Germinal center (tissue), 1 donor: ENCODE measurements around the gene EPHB1.
"Not testable (repeated sequence)": the region's sequence is repeated elsewhere in the genome, so short reads cannot be mapped to it uniquely, and the experiment has no call there.

Experiments
- DNase-seq: peaks from one replicate; pipeline ENCODE4 v3.0.0; 2012; ENCODE audit warnings: mixed read lengths, low spot score

EPHB1 gene

DNA sequence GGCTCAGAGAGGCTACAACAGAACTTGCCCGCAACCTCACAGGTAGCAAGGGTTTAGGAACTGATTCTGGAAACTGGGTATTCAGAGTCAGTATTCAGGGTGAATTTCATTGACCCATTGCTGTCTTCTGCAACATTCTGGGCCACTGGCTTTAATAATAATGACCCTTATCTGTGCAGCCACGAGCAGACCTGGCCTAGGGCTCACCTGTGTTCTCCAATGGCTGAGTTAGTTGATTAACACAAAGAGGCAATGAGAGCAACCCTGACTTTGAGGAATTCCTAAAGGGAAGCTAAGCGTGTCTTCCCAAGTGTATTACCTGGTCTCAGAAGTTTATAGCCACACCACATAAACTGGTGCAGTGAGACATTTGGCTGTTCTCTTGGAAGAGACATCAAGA is 289.9 kb downstream of the EPHB1 start:
- DNase-seq, result no peak

DNA sequence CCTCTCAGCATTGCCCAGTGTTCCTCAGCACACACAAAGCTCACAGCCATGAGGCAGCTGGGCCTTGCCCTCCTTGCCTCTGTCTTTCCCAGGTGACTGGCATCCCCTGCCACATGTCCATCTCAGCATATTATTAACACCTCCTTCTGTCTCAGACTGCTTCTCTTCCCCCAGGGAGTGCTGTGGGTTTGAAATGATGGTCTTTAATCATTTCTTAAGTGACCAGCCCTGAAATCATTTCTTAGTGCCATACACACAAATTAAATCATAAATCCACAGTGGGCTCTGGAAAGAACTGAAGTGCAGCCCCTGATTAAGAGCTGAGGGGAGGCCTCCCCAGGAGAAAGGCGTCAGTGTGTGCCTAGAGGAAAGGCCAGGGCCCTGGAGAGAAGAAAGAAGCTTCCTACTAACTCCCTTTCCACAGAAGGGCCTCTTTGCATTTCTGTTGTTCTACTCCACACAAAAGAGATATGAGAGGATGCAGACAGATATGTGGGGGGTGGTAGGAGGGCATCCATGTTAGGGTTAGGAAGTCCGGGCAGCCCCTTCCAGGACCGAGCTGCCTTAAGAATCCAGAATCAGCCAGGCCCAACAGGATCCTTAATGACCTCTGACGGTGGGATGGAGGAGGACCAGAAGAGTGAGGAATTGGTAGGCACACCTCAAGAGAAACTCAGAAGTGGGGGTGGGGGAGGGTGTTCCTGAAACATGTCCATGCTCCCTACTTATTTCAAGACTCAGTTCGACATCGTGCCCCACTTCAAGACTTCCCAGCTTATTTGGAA is 290.8 kb downstream of the EPHB1 start:
- no peak for DNase-seq

DNA sequence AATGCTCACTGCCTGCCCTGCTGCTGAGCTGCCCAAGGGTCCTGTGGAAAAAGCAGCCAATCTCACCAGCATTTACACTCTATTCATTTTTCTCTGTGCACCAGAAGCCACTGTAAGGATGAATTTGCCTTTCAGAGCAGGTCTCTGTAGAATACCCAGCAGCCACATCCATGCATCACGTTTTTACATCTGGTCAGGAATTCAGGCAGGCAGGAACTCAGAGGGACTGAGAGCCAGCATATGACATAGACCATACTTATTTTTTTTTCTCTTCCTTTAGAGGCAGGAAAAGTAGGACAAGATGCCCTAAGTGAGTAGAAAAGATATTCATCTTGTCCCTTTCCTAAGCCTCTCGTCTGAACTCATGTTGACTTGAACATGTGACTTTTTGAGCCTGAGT is 292.7 kb downstream of the EPHB1 start:
- DNase-seq, result no peak

DNA sequence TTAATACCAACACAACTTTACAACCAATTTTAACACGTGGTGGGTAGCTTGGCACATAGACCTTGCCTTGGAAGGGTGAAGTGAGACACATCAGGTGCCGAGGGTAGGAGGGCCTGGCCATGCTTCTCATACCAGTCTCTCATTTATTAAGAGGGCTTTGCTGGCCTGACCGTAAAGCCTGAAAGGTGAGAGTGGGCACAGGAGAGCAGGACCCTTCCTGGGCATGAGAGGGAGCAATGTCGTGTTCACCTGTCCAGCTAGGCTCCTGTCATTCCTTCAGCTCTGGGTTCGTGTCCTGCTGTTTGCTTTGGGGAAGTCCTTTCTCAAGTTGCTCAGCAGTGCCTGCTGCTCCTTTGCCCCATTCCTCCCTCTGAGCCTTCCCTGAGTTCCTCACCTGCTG is 294.4 kb downstream of the EPHB1 start:
- DNase-seq, result no peak

DNA sequence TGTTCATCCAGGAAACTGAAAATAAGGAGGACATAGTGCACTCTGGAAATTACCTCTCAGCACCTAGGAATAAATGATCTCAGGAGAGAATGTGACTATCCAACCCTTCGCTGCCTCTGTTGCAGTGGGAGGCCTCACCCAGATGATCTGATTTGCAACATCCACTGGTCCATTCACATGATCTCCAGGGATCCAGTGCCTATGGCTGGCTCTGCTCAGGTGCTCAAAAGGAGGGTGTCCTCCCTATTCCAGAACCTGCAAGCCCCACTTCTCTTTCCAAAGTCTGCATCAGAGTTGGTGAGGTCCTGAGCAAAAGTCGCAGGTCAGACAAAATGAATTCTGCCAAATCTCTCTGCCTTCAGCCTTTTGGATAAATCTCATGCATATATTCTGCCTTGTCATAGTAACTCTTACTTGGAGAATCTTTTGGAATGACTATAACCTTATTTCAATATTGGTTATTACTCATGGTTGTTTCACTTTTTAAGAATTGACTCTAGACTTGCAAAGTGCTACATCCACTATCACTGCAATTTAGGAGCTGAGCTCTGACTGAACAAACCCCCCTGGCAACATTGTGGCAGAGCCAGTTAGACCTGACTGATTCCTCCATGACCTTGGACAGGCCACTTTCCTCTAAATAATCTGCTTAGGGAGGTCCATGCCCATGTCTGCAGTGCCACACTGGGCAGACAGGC is 295.1 kb downstream of the EPHB1 start:
- no peak for DNase-seq

DNA sequence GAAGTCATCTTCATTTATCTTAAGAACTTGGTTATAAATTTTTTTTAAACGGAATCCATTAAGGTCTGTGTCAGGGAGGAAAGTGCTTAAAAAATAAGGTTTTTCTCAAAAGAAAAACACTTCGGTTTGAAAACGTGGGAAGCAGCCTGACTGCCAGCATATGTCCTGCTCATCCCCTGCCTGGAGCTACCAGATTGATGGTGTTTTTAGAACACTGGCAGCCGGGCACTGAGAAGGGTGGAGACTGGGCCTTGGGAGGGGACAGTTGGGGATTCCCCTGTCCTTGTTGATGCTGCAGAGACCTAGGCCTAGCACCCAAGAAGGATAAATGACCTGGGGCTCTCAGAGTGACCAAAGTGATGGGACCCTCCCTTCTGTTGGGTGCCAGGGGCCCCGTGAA is 296.9 kb downstream of the EPHB1 start:
- no peak for DNase-seq

DNA sequence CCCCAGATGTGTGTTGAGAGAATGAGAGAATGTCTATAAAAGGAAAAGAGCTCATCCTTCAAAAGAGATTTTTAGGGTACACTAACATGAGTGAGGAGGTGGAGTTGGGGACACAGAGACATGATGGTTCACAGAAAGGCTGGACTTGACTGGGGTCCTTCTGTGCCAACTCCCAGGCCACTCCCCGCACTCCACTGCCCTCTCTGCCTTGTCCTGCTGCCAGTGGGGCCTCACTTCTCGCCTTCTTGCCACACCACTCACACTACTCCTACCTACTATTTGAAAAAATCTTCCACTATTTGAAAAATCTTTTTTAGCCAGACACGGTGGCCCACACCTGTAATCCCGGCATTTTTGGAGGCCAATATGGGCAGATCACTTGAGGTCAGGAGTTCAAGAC is 298.1 kb downstream of the EPHB1 start:
- DNase-seq, result no peak

DNA sequence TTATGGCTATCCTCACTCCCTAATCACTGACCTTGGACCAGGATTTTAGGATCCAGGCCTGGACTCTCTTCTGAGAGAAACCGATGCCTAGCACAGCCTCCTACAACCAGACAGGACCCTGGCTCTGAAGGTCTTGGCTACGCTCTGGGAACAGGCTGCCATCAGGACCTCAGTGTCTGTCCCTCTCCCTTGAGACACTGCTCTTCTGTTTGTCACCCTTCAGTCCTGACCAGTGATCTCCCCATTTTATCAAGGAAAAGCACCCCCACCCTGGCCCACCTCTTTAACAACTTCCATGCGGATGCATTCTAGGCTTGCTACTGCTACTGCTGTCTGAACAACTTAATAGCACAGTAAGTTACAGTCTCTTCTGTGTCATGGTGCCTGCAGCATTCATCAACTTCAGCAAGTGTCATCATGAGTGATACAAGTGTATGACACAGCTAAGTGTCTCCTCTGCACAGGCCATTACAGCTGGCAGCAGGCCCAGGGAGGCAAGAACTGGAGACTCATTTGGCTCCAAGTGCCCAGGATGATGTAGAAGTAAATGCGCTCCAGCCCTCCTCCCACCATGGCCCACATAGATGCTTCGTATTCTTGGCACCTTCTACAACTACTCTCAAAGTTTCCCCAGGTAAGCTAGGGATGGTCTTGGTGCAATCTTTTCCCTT is 302.4 kb downstream of the EPHB1 start:
- no peak for DNase-seq

DNA sequence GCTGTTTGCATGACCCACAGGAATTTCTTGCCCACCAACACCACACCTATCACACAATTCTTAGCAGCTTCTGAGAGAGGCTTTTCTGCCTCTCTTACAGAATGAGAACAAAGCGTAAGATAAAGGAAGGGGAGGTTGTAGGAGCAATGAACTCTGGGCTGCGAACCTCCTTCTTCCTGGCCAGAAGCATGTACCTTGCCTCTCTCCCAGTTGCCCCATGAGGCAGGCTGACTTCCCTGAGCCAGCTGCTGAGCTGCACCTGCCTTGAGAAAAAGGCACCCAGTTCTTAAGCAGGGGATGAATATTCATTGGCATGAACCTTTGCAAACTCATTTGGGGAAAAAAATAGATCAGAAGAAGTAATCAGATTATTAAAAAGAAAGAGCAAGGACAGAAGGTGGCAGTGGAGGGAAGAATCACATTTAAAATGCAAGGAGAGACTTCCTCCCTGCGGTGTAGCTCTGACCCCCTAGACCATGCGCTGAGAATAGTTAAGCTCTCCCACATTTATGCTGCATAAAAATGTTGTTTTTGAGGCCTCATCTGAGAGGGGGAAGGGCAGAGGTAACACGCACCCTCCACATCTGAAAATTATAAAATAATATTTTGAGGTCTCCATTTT is 304.8 kb downstream of the EPHB1 start:
- DNase-seq, result no peak

DNA sequence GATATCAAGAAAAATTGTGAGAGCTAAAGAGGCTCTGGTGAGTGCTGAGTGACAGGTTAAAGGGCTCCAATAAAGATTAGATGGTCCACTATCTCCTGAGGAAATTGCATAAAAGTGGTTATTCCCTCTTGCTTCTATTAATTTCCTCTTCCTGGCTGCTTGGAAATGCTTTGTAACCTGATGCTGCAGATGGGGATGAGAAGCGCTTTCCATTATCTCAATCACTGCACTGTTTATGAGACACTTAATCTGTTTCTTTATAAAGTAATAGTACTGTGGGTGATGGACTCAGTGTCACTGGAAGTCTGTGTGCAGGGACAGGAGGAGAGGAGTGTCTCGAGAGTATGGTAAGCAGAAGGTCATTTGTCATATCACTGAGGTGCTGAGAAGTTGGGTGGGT is 305.3 kb downstream of the EPHB1 start:
- no peak for DNase-seq

DNA sequence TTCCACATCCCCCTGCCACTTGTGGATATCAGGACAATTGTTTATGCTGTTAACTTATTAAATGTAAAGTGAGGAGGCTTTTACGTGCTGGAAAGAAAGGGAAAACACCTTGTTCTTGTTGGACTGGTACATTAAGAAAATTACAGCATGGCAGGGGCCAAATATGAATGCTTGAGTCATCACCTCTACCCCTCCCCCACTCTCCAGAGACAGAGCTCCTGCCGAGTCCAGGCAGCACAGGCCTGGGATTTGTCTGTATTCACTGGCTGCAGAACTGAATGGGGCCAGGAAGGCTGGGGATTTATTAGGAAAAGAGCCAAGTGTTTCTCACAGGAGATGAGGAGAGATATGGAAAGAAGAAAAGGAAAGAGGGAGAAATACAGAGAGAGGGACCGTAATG is 308.9 kb downstream of the EPHB1 start:
- DNase-seq, result no peak

DNA sequence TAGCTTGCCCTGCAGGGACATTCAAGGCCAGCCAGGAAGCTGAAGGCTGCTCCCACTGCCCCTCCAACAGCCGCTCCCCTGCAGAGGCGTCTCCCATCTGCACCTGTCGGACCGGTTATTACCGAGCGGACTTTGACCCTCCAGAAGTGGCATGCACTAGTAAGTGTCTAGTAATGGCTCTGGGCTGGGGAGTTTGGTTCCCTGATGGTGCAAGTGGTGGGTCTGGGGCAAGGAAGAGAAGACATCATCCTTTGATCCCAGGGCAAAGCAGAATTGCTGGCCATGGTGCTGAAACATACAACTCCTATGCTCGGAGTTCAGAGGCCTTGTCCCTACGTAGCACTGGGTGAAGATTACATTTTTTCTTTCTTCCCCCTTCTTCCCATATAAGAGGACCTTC is 311.4 kb downstream of the EPHB1 start:
- DNase-seq, result no peak

DNA sequence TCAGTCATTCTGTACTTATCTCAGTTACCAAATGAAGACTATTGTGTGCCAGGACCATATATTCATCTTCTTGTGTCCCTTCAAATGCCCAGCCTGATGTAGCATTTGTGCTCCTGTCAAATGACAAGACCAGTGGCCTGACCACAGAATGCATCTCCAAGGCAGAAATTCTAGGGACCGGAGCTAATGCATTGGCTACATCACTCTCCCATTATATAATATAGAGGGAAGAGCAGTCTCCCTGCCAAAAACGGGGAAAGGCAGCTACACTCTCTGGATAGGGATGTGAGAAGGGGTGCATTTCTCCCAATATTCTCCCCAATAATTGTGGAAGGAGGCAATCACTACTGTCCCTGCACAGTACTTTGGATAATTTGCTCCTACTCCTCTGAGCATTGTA is 312.0 kb downstream of the EPHB1 start:
- no peak for DNase-seq

DNA sequence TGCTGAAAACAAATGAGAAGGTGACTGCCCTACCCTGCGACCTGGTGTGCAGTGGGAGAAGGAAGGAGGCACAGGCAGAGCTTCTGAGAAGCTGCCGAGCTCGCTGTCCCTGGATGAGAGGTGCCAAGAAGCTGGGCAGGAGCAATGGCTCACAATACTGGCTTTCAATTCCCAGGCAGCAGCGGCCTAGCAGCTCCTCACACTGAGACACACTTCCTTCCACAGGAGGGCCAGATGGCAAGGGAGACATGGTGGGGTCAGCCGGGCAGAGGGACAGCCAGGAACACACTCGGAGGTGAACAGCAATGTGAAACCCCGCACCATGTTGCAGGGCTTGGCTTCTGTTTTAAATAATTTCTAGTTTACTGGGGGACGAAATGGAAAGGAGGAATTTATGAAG is 314.6 kb downstream of the EPHB1 start:
- no peak for DNase-seq

DNA sequence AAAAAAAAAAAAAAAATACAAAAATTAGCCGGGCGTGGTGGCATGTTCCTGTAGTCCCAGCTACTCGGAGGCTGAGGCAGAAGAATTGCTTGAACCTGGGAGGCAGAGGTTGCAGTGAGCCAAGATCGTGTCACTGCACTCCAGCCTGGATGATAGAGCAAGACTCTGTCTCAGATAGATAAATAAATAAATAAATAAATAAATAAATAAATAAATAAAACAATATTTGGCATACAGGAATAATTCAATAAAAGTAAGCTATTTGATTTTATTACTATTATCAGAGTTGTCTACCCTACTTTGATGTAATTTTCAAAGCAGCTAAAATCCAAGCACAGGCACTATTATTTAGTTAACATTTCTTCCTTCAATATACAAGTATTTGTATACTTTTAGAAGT is 319.5 kb downstream of the EPHB1 start:
- not testable (repeated sequence) for DNase-seq

DNA sequence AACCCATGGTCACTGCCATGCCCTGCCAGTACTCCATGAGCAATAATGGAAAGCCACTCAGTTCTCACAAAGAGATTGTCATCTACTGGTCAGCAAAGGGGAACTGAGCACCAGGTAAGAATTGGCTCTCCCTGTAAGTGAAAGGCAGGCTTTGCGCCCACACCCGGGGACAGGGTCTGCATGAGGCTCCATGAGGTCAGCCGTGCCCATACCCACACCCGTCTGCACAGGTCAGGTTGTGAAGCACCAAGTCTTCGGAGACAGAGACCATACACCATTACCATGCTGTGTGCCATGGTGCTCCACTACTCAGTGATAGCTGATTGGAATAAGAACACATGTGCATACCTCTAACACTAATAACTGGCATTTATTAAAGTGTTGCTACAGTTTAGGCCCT is 322.9 kb downstream of the EPHB1 start:
- DNase-seq, result no peak

DNA sequence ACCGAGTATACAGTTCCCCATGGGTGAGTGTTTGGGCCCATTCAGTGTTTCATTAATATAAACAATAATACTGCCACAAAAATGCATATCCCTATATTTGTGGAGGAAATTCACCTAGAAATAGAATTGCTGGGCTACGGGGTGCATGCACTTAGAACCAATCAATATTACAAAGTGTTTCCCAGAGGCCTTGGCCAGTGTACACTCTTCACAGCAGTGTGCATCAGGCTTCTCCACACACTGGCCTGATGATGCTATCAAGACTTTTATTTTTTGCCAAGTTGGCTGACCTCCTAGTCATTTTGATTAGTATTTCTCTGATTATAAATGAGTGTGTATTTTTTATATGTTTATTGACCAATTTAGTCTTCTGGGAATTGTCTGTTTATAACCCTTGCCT is 323.7 kb downstream of the EPHB1 start:
- no peak for DNase-seq

DNA sequence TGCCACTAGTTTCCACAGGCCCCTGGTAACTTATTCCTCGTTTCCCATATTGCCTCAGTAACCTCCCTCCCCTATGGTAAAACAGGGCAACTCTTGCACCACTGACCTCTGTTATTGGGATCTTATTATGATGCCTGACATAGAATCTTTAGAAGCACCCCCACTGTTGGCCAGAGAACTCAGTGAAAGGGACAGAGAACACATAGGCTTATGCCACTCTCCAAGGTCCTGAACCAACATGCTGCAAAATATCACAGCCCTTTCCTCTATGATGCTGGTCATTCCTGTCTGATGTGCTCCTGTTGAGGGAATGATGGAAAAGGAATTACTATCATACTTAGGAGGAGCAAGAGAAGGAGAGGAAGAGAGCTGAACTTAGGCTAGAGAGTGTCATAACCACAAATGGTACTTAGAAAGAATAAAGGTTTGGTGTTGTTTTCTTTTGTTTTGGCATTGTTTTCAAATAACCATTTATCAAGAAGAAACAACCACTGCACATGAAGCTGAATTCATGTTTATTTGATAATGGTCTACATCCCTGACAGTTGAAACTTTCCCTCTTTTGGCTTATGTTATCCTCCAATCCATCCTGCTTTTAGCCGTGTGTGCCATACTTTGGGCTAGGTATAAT is 330.2 kb downstream of the EPHB1 start:
- no peak for DNase-seq

DNA sequence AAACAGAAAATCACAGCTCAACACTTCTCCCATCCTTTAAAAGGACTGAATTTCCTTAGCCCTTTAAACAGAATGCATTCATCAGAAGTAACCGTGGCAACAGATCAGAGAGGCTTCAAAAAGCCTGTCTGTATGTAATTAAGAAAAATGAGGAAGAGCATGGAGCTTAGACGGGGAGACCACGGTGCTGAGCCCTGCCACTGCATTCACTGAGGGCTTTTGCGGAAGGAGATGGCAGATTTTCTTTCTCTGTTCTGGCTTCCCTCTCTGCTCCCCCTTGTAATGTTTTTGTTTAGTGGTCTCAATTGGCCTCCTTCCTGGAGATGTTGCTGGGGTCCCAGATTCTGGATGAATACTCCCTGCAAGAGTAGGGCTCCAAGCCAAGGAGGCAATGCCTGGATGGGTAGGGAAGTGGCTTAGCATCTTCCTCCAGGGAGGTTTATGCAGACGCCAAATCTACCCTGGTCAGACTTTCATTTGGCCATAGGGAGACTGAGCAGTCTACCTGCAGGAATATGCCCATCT is 332.9 kb downstream of the EPHB1 start:
- no peak for DNase-seq

DNA sequence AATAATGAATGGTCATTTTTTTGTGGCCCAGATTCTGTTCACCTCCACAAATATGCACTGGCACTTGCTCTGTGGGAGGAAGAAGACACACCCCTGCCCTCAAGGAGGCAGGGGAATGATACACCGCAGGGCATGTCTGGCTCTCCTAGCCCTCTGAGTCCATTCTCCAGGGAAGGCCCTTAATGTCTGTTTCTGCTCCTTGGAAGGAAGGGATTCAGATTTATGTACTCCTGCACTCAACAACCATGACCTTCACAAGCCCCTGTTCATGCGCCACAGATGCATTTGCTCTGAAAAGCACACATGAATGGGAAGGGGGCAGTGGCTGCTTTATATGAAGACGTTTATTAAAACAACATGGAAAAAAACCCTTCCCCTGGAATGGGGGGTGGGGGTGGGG is 333.8 kb downstream of the EPHB1 start:
- DNase-seq, result no peak

DNA sequence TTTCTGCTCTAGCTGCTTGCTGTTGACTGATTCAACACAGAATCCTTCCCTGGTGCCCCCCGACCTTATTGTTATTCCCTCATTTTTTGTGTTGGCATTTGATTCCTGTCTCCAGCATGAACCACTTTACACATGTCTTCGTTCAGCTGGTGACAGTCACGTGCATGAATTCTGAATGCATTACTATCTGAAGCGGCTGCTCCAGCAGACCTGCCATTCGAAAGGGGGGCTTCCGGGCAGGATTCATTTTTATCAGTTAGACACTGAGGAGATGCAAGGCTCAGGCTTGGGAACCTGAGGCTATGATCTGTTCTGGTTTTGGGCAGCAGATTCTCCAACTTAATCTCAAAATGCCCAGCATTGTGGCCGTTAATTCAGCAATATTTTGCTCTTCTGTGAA is 336.2 kb downstream of the EPHB1 start:
- no peak for DNase-seq
